ENCODE measurements around the gene SPECC1.
"Not testable (repeated sequence)": the region's sequence is repeated elsewhere in the genome, so short reads cannot be mapped to it uniquely, and the experiment has no call there.

Gene SPECC1

DNA sequence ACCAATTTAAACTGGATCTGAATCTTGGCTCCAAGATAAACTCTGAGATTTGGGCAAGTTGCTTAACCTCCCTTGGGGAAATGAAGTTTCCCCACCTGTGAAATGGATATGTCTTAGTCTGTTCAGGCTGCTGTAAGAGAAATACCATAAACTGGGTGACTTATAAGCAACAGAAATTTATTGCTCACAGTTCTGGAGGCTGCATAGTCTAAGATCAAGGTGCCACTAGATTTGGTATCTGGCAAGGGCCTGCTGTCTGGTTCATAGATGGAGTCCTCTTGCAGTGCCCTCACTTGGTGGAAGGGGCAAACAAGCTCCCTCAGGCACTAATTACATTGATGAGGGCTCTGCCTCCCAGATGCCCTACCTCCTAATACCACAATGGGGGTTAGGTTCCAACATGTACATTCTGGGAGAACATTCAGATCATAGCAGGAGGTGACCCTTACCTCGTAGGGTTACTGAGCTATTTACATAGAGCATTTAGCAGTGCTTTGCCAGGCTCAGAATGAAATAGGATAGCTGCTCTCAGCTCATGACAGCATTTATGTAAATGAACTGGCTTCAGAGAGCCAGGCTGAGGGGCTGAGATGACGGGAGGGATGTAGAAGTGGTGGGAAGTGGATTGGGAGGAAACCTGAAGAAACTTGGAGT is 83.9 kb downstream of the SPECC1 start:
- H3K27me3 ChIP-seq (ENCODE audit: control insufficient read depth, insufficient read depth, low read length): no peaks in the 10 kb centered on the region
- no peaks in the 10 kb centered on the region for H3K36me3 ChIP-seq (ENCODE audit: control insufficient read depth, insufficient read depth, low read length)
- H3K4me3 ChIP-seq (ENCODE audit: low read depth, low read length): no peak overlapping the region
- peaks cover 13% of the 10 kb centered on the region for H3K4me1 ChIP-seq (ENCODE audit: control insufficient read depth, insufficient read depth, low read length)
- H3K9me3 ChIP-seq (ENCODE audit: control insufficient read depth, insufficient read depth, low read length): no peaks in the 10 kb centered on the region
- H3K9ac ChIP-seq (ENCODE audit: low read depth, low read length): no peak overlapping the region

DNA sequence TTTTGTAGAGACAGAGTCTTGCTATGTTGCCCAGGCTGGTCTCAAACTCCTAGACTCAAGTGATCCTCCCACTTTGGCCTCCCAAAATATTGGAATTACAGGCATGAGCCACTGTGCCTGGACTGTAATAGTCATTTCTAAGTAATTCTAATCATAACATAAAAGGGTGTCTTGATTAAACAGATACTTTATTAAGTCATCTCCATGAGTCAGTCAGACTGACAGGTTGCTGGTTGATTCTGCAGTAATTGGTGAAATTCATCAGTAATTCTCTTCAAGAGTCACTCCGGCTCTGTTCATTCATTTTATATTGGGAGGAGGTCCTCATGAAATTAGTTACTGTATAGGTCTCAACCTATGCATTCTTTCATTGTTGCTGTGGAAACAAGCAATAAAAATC is 85.6 kb downstream of the SPECC1 start:
- H3K9ac ChIP-seq (ENCODE audit: low read depth, low read length): no peak overlapping the region
- no peaks in the 10 kb centered on the region for H3K27me3 ChIP-seq (ENCODE audit: control insufficient read depth, insufficient read depth, low read length)
- no peak overlapping the region for H3K4me3 ChIP-seq (ENCODE audit: low read depth, low read length)
- no peaks in the 10 kb centered on the region for H3K9me3 ChIP-seq (ENCODE audit: control insufficient read depth, insufficient read depth, low read length)
- no peaks in the 10 kb centered on the region for H3K36me3 ChIP-seq (ENCODE audit: control insufficient read depth, insufficient read depth, low read length)
- H3K4me1 ChIP-seq (ENCODE audit: control insufficient read depth, insufficient read depth, low read length): peaks cover 13% of the 10 kb centered on the region

- H3K9ac ChIP-seq (ENCODE audit: low read depth, low read length): no peak overlapping the region
- no peak overlapping the region for H3K4me3 ChIP-seq (ENCODE audit: low read depth, low read length)
- peaks cover 13% of the 10 kb centered on the region for H3K4me1 ChIP-seq (ENCODE audit: control insufficient read depth, insufficient read depth, low read length)
- no peaks in the 10 kb centered on the region for H3K27me3 ChIP-seq (ENCODE audit: control insufficient read depth, insufficient read depth, low read length)
- H3K9me3 ChIP-seq (ENCODE audit: control insufficient read depth, insufficient read depth, low read length): no peaks in the 10 kb centered on the region
- no peaks in the 10 kb centered on the region for H3K36me3 ChIP-seq (ENCODE audit: control insufficient read depth, insufficient read depth, low read length)
These were observed 86.3 kb downstream of the SPECC1 start for GRCh38 chr17:20095336-20096080.

DNA sequence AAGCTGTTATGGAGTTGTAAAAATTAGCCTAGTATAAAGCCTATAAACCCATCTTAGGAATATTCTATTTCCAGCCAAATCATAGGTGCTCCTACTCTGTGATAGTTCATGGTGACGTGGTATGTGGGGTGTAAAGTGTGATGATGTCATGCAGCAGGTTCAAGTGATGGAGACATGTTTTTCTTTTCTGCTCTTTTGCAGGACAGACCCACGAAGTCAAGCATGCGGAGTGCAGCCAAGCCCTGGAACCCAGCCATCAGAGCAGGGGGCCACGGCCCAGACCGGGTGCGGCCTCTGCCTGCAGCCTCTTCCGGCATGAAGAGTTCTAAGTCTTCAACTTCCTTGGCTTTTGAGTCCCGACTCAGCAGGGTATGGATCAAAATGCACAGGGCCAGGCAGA is 87.3 kb downstream of the SPECC1 start:
- Histone ChIP-seq H3K4me3 (ENCODE audit: low read depth, low read length) (no peak overlapping the region), H3K9me3 (ENCODE audit: control insufficient read depth, insufficient read depth, low read length) (no peaks in the 10 kb centered on the region), H3K27me3 (ENCODE audit: control insufficient read depth, insufficient read depth, low read length) (no peaks in the 10 kb centered on the region), H3K36me3 (ENCODE audit: control insufficient read depth, insufficient read depth, low read length) (no peaks in the 10 kb centered on the region), H3K9ac (ENCODE audit: low read depth, low read length) (no peak overlapping the region), H3K4me1 (ENCODE audit: control insufficient read depth, insufficient read depth, low read length) (peaks cover 13% of the 10 kb centered on the region)

GRCh38 chr17:20097330-20097729 is 88.2 kb downstream of the SPECC1 start:
- no peaks in the 10 kb centered on the region for H3K36me3 ChIP-seq (ENCODE audit: control insufficient read depth, insufficient read depth, low read length)
- peaks cover 4% of the 10 kb centered on the region for H3K4me1 ChIP-seq (ENCODE audit: control insufficient read depth, insufficient read depth, low read length)
- H3K27me3 ChIP-seq (ENCODE audit: control insufficient read depth, insufficient read depth, low read length): no peaks in the 10 kb centered on the region
- no peak overlapping the region for H3K4me3 ChIP-seq (ENCODE audit: low read depth, low read length)
- no peaks in the 10 kb centered on the region for H3K9me3 ChIP-seq (ENCODE audit: control insufficient read depth, insufficient read depth, low read length)
- no peak overlapping the region for H3K9ac ChIP-seq (ENCODE audit: low read depth, low read length)

- no peak overlapping the region for H3K9ac ChIP-seq (ENCODE audit: low read depth, low read length)
- H3K36me3 ChIP-seq (ENCODE audit: control insufficient read depth, insufficient read depth, low read length): no peaks in the 10 kb centered on the region
- H3K4me1 ChIP-seq (ENCODE audit: control insufficient read depth, insufficient read depth, low read length): no peaks in the 10 kb centered on the region
- no peaks in the 10 kb centered on the region for H3K9me3 ChIP-seq (ENCODE audit: control insufficient read depth, insufficient read depth, low read length)
- H3K27me3 ChIP-seq (ENCODE audit: control insufficient read depth, insufficient read depth, low read length): no peaks in the 10 kb centered on the region
- no peak overlapping the region for H3K4me3 ChIP-seq (ENCODE audit: low read depth, low read length)
These were observed 89.2 kb downstream of the SPECC1 start for GRCh38 chr17:20098314-20098713.

DNA sequence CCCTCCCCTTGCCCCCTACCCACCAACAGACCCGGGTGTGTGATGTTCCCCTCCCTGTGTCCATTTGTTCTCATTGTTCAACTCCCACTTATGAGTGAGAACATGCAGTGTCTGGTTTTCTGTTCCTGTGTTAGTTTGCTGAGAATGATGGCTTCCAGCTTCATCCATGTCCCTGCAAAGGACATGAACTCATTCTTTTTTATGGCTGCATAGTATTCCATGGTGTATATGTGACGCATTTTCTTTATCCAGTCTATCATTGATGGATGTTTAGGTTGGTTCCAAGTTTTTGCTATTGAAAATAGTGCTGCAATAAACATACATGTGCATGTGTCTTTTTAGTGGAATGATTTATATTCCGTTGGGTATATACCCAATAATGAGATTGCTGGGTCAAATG is 91.6 kb downstream of the SPECC1 start:
- H3K27me3 ChIP-seq (ENCODE audit: control insufficient read depth, insufficient read depth, low read length); H3K4me1 ChIP-seq (ENCODE audit: control insufficient read depth, insufficient read depth, low read length); H3K36me3 ChIP-seq (ENCODE audit: control insufficient read depth, insufficient read depth, low read length); H3K9ac ChIP-seq (ENCODE audit: low read depth, low read length); H3K4me3 ChIP-seq (ENCODE audit: low read depth, low read length); H3K9me3 ChIP-seq (ENCODE audit: control insufficient read depth, insufficient read depth, low read length): not testable (repeated sequence)

DNA sequence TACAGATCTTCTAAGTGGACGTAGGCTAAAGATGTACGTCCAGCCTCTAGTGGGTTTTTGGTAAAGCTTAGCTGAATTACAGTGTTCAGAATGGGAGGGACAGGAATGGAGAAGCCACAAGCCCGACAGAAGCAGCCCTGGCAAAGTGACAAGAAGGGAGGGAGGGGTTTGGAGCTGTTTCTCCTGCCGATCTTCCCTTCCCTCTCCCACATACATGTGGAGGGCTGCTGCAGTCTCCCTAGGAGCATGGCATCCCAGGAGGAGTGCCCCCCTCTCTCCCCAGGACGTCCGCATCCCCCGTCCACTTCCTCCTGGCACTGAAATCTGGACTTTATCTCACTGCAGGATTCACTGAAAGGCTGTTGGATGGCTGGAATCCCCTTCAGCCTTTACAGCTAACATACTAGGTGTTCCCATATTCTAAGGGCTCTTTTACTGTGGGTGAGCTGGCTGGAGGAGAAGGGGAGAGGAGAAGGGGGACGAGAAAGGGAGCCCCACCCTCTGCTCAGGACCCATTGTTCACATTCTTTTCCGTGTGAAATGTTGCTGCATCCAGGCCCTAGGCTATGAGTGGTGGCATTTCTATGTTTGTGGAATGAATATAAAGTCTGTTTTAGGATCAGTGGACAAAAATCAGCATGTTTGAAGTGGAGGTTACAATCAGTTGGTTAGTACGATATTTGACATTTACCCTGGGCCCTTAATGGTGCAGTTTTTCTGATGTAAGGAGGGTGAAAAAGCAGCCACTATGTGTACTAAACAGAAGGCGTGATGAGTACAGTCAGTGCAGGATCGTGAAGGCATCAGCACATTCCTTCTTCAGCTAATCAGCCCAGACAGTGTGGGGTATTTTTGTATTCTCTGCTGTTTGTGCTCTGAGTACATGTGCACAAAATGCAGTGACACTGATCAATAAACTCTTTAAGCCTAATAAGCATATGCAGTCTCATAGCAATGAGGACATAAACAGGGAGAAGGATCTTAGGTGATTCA is 94.6 kb downstream of the SPECC1 start:
- H3K4me3 ChIP-seq (ENCODE audit: low read depth, low read length): no peak overlapping the region
- no peaks in the 10 kb centered on the region for H3K27me3 ChIP-seq (ENCODE audit: control insufficient read depth, insufficient read depth, low read length)
- H3K9ac ChIP-seq (ENCODE audit: low read depth, low read length): no peak overlapping the region
- no peaks in the 10 kb centered on the region for H3K9me3 ChIP-seq (ENCODE audit: control insufficient read depth, insufficient read depth, low read length)
- no peaks in the 10 kb centered on the region for H3K36me3 ChIP-seq (ENCODE audit: control insufficient read depth, insufficient read depth, low read length)
- H3K4me1 ChIP-seq (ENCODE audit: control insufficient read depth, insufficient read depth, low read length): no peaks in the 10 kb centered on the region

DNA sequence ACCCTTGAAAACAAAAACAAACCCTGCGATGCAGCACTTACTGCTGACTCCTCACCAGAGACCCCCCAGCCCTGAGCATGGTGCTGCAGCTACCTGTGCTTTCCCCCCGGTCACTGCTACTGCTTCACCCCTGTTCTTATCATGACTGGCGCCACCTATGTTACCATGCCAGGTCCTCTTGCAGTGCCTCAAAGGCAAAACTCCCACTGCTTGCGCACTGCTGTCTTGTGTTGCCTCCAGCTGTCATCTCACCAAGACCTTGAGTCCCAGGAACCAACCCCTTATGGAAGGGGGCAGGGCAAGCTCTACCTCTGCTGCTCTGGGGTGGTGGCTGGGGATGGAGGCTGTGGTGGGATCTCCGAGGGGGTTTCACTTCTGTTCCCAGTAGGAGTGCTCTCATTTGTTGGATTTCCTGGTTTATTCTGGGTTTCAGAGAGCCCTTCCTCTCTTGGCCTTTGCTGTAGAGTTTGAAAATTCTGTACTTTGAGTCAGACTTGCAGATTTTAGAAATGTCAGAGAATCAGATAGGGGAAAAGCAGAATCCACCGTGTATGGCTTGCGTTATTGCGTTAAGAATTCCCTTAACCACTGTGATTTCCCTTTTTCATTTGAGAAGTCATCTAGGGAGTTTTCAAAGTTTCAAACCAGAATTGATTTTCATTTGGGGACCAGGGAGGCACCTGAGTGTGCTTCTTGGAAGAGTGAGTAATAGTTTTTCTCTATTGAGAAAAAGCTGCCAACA is 96.6 kb downstream of the SPECC1 start:
- Histone ChIP-seq H3K4me1 (ENCODE audit: control insufficient read depth, insufficient read depth, low read length) (no peaks in the 10 kb centered on the region), H3K36me3 (ENCODE audit: control insufficient read depth, insufficient read depth, low read length) (no peaks in the 10 kb centered on the region), H3K27me3 (ENCODE audit: control insufficient read depth, insufficient read depth, low read length) (no peaks in the 10 kb centered on the region), H3K9ac (ENCODE audit: low read depth, low read length) (no peak overlapping the region), H3K4me3 (ENCODE audit: low read depth, low read length) (no peak overlapping the region), H3K9me3 (ENCODE audit: control insufficient read depth, insufficient read depth, low read length) (no peaks in the 10 kb centered on the region)

- not testable (repeated sequence) for H3K36me3 ChIP-seq (ENCODE audit: control insufficient read depth, insufficient read depth, low read length); H3K9ac ChIP-seq (ENCODE audit: low read depth, low read length); H3K9me3 ChIP-seq (ENCODE audit: control insufficient read depth, insufficient read depth, low read length); H3K27me3 ChIP-seq (ENCODE audit: control insufficient read depth, insufficient read depth, low read length); H3K4me3 ChIP-seq (ENCODE audit: low read depth, low read length); H3K4me1 ChIP-seq (ENCODE audit: control insufficient read depth, insufficient read depth, low read length)
These were observed 97.3 kb downstream of the SPECC1 start for GRCh38 chr17:20106446-20106845.

- H3K9ac ChIP-seq (ENCODE audit: low read depth, low read length): no peak overlapping the region
- H3K27me3 ChIP-seq (ENCODE audit: control insufficient read depth, insufficient read depth, low read length): no peaks in the 10 kb centered on the region
- H3K9me3 ChIP-seq (ENCODE audit: control insufficient read depth, insufficient read depth, low read length): no peaks in the 10 kb centered on the region
- no peak overlapping the region for H3K4me3 ChIP-seq (ENCODE audit: low read depth, low read length)
- H3K4me1 ChIP-seq (ENCODE audit: control insufficient read depth, insufficient read depth, low read length): no peaks in the 10 kb centered on the region
- H3K36me3 ChIP-seq (ENCODE audit: control insufficient read depth, insufficient read depth, low read length): no peaks in the 10 kb centered on the region
These were observed 99.9 kb downstream of the SPECC1 start for GRCh38 chr17:20109076-20109475.

All from iPS-15b (cell line).